DND-41 (cell line): ENCODE results near the gene TMEFF2.

Experiments used
- EZH2 ChIP-seq: IDR thresholded peaks from 3 replicates; pipeline ENCODE4 v1.6.1; 2012; ENCODE audit warnings: borderline replicate concordance, low read depth, mild to moderate bottlenecking, moderate library complexity, low read length, inconsistent platforms; ENCODE audit not compliant: severe bottlenecking
- TF ChIP-seq, protein P1 (sequence below): IDR thresholded peaks from 2 replicates; pipeline ENCODE4 v1.5.1; 2012; ENCODE audit warnings: borderline replicate concordance, low read length, moderate library complexity, mild to moderate bottlenecking; ENCODE audit not compliant: poor library complexity, severe bottlenecking; ENCODE audit errors: extremely low read depth

DNA sequence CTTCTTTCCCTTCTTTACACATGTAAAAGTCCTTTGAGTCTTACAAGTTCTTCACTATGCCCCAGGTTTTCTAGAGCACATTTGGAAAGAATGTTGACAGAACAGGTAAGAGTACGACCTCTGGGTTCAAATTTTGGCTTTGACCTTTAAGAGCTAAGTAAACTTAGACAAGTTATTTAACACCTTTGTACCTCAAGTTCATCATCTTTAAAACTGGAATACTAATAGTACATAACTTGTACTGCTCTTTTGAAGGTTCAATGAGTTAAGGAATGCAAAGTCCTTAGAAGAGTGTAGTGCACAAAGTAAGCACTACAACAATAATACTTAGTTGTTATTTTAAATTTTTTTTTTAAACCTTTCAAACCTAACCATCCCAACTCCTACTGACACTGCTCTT, 156.6 kb downstream of the TMEFF2 start:
- TF ChIP-seq, protein P1, sequence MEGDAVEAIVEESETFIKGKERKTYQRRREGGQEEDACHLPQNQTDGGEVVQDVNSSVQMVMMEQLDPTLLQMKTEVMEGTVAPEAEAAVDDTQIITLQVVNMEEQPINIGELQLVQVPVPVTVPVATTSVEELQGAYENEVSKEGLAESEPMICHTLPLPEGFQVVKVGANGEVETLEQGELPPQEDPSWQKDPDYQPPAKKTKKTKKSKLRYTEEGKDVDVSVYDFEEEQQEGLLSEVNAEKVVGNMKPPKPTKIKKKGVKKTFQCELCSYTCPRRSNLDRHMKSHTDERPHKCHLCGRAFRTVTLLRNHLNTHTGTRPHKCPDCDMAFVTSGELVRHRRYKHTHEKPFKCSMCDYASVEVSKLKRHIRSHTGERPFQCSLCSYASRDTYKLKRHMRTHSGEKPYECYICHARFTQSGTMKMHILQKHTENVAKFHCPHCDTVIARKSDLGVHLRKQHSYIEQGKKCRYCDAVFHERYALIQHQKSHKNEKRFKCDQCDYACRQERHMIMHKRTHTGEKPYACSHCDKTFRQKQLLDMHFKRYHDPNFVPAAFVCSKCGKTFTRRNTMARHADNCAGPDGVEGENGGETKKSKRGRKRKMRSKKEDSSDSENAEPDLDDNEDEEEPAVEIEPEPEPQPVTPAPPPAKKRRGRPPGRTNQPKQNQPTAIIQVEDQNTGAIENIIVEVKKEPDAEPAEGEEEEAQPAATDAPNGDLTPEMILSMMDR: no peak
- no peak for TF ChIP-seq EZH2
